HepG2 (cell line): ENCODE data around the gene THBD. TPM values are rescaled to one million over a fixed set of nuclear protein-coding genes. Genes with fewer than 3 reads are reported as not detected.

Source experiments
- ATAC-seq: fragments of 200-7000 bp; cut with Tn5 transposase; 3 replicates; pipeline ENCODE4 v1.9.1; 2020; ENCODE audit warnings: mild to moderate bottlenecking, moderate library complexity
- BruUV-seq: library from RNA; stranded (reverse); fragments of 400-500 nt; replicated peaks from 2 replicates; lab custom pipeline; 2021; lab: Mats Ljungman, UMichigan
- CTCF ChIA-PET: fragments of 300-600 bp; formaldehyde crosslinking; extraction: SDS; loops from one replicate; lab custom pipeline; 2021; ENCODE audit warnings: low total read pairs, inconsistent platforms, low intra/inter-chr PET ratio; lab: Yijun Ruan, JAX
- POLR2A ChIA-PET: fragments of 350-600 bp; sonication (Branson Sonifier 250); formaldehyde crosslinking; loops from one replicate; lab custom pipeline; 2020; ENCODE audit warnings: antibody characterized with exemption, inconsistent platforms; lab: Yijun Ruan, JAX
- DNase-seq: peaks from one replicate; pipeline ENCODE4 v3.0.0-alpha.2; 2015; ENCODE audit warnings: low spot score
- FAIRE-seq: peaks from 3 replicates; lab custom pipeline; 2011; peaks lifted over from hg19 to GRCh38; lab: Jason Lieb, UNC
- H2AFZ ChIP-seq: one replicate; pipeline ENCODE4 v1.6.1; 2011; ENCODE audit warnings: low read length, inconsistent platforms
- H3K27ac ChIP-seq: fragments of 300-600 bp; 3 replicates; pipeline ENCODE4 v1.8.0; 2011; ENCODE audit warnings: mixed run types, mild to moderate bottlenecking, mixed read lengths, low read length, inconsistent platforms; ENCODE audit not compliant: insufficient read depth; ENCODE audit errors: extremely low read length
- H3K27me3 ChIP-seq, 2 experiments: fragments of 200-600 bp in 1 of 2; 2 replicates in 1 of 2; 3 replicates in 1 of 2; pipeline versions ENCODE4 v1.6.0 to v1.8.0; 2011; ENCODE audit warnings: low read length in 2 of 2, mild to moderate bottlenecking in 2 of 2, moderate library complexity in 2 of 2, inconsistent platforms in 1 of 2; ENCODE audit not compliant: insufficient read depth in 2 of 2, control insufficient read depth in 1 of 2
- H3K36me3 ChIP-seq, 2 experiments: fragments of 200-600 bp in 1 of 2; replicated peaks in 1 of 2; 2 replicates in 1 of 2; 3 replicates in 1 of 2; pipeline versions ENCODE4 v1.5.1 to v1.8.0; 2011; ENCODE audit warnings: low read length in 2 of 2, inconsistent platforms in 1 of 2; ENCODE audit not compliant: insufficient read depth in 2 of 2, control insufficient read depth in 1 of 2
- H3K4me1 ChIP-seq: 2 replicates; pipeline ENCODE4 v1.5.1; 2012; ENCODE audit warnings: low read length, inconsistent platforms; ENCODE audit not compliant: insufficient read depth
- H3K4me2 ChIP-seq: 2 replicates; pipeline ENCODE4 v1.6.0; 2011; ENCODE audit warnings: low read depth, low read length, inconsistent platforms
- H3K4me3 ChIP-seq, 3 experiments: fragments of 200-600 bp in 1 of 3; sonication (generic), shearing (Covaris generic) in 1 of 3; replicated peaks in 1 of 3; 2 replicates each; pipeline ENCODE4 v1.5.1; 2011 to 2016; ENCODE audit warnings: low read length in 3 of 3, inconsistent platforms in 2 of 3, low read depth in 2 of 3, mild to moderate bottlenecking in 2 of 3, control low read depth in 1 of 3, mixed read lengths in 1 of 3; ENCODE audit not compliant: insufficient read depth in 1 of 3
- H3K79me2 ChIP-seq: one replicate; pipeline ENCODE4 v1.6.1; 2011; ENCODE audit warnings: low read length, inconsistent platforms; ENCODE audit not compliant: insufficient read depth
- H3K9ac ChIP-seq: 2 replicates; pipeline ENCODE4 v1.6.0; 2011; ENCODE audit warnings: mild to moderate bottlenecking, low read depth, low read length, inconsistent platforms; ENCODE audit not compliant: insufficient read depth
- H3K9me3 ChIP-seq: 2 replicates; pipeline ENCODE4 v1.5.1; 2012; ENCODE audit warnings: mild to moderate bottlenecking, low read length
- H4K20me1 ChIP-seq: 2 replicates; pipeline ENCODE4 v1.6.0; 2011; ENCODE audit warnings: inconsistent platforms, mild to moderate bottlenecking, low read length, moderate library complexity; ENCODE audit not compliant: insufficient read depth
- NR2F2 ChIP-seq: IDR thresholded peaks from 2 replicates; pipeline ENCODE4 v1.6.1; 2012; ENCODE audit warnings: low read depth, inconsistent platforms, borderline replicate concordance
- THAP8 ChIP-seq: sonication (generic); formaldehyde crosslinking; IDR thresholded peaks from 2 replicates; pipeline ENCODE4 v1.5.1; 2020; ENCODE audit warnings: missing genetic modification reagents, mild to moderate bottlenecking, borderline replicate concordance
- ZNF329 ChIP-seq: sonication (generic); formaldehyde crosslinking; IDR thresholded peaks from 2 replicates; pipeline ENCODE4 v1.9.0; 2021; ENCODE audit warnings: low read depth, mild to moderate bottlenecking, missing genetic modification reagents
- ZNF761 ChIP-seq: sonication (generic); formaldehyde crosslinking; conservative IDR thresholded peaks from 2 replicates; pipeline ENCODE4 v1.4.0; 2020; ENCODE audit warnings: mild to moderate bottlenecking, missing genetic modification reagents
- WGBS: methylation state at CpG from one replicate; pipeline ENCODE4 v1.1.6; 2017; ENCODE audit warnings: low lambda C conversion rate; 5-methylcytosine and 5-hydroxymethylcytosine counted together
- in situ Hi-C: cut with HindIII; loops from 2 replicates; pipeline ENCODE4 v1.10.0; 2017; ENCODE audit warnings: low pct_unique_long_range_greater_than_20kb; ENCODE audit not compliant: extremely low pct_ligation_motif_present
- intact Hi-C: fragments of 100-400 bp; cut with micrococcal nuclease; formaldehyde crosslinking; loops from one replicate; pipeline ENCODE4 v1.10.0; 2022; ENCODE audit not compliant: unreplicated experiment
- polyA plus RNA-seq, 8 experiments: library from polyadenylated mRNA; depleted of rRNA in 3 of 8; stranded (reverse) in 7 of 8; unstranded in 1 of 8; fragments of >200 nt; fragmentation: Illumina TruSeq in 4 of 8; extraction: Trizol in 4 of 8; gene quantifications; 2 replicates each; pipeline versions ENCODE4 v1.2.1 to v1.2.3, GENCODE V29; 2011 to 2016; ENCODE audit warnings: low read depth in 4 of 8, missing spikeins in 1 of 8, mixed read lengths in 1 of 8; ENCODE audit not compliant: insufficient read depth in 1 of 8
- total RNA-seq, 5 experiments: library from RNA; depleted of rRNA; stranded (reverse); fragments of >200 nt; fragmentation: Illumina TruSeq; extraction: Trizol; gene quantifications; 2 replicates each; pipeline ENCODE4 v1.2.3, GENCODE V29; 2016; ENCODE audit warnings: low read depth in 1 of 5
- TF ChIP-seq, protein P1 (sequence below): sonication (generic); formaldehyde crosslinking; IDR thresholded peaks from 2 replicates; pipeline ENCODE4 v1.5.0; 2020; ENCODE audit warnings: mild to moderate bottlenecking, missing genetic modification reagents
- TF ChIP-seq, protein P2 (sequence below): IDR thresholded peaks from 2 replicates; pipeline ENCODE4 v1.6.1; 2018; ENCODE audit warnings: missing genetic modification reagents

Gene THBD
- total and polyA plus RNA-seq, 2 of the 13 experiments (the other 11 are each of a cell fraction or from before 2014, with no cell fraction given) = 0.03 TPM; not detected in 1

- TF ChIP-seq, protein P1, sequence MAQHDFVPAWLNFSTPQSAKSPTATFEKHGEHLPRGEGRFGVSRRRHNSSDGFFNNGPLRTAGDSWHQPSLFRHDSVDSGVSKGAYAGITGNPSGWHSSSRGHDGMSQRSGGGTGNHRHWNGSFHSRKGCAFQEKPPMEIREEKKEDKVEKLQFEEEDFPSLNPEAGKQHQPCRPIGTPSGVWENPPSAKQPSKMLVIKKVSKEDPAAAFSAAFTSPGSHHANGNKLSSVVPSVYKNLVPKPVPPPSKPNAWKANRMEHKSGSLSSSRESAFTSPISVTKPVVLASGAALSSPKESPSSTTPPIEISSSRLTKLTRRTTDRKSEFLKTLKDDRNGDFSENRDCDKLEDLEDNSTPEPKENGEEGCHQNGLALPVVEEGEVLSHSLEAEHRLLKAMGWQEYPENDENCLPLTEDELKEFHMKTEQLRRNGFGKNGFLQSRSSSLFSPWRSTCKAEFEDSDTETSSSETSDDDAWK (CRISPR knock-in tag) = no peak
- TF ChIP-seq NR2F2 = no peak
These were observed 42.9 kb upstream of the THBD start (continued) for GRCh38 chr20:23092384-23092756.

GRCh38 chr20:23091721-23092383 is 42.4 kb upstream of the THBD start:
- Histone ChIP-seq H3K9me3 (no peaks in the 10 kb centered on the region), H3K27me3 (peaks cover 4 to 32% of the 10 kb centered on the region in 2 experiments; a peak in 4 of 5 replicates), H3K79me2 (no peaks in the 10 kb centered on the region), H3K9ac (no peak overlapping the region), H3K27ac (no peak overlapping the region), H3K4me1 (no peaks in the 10 kb centered on the region), H2AFZ (no peak overlapping the region), H4K20me1 (no peaks in the 10 kb centered on the region), H3K4me3 (no peak overlapping the region), H3K4me2 (no peak overlapping the region), H3K36me3 (no peaks in the 10 kb centered on the region)
- POLR2A ChIA-PET = interaction anchor here (0.7 kb wide), 1 partner anchor 1905 kb away, joined by 3 read pairs; no protein-coding TSS in a partner anchor
- intact Hi-C loops (no loop called here), in situ Hi-C loops (no loop called here)
- FAIRE-seq = no peak
- WGBS = 16% methylated on average over 8 of the region's 8 CpGs
- no TSS peak for BruUV-seq
- TF ChIP-seq, protein P2, sequence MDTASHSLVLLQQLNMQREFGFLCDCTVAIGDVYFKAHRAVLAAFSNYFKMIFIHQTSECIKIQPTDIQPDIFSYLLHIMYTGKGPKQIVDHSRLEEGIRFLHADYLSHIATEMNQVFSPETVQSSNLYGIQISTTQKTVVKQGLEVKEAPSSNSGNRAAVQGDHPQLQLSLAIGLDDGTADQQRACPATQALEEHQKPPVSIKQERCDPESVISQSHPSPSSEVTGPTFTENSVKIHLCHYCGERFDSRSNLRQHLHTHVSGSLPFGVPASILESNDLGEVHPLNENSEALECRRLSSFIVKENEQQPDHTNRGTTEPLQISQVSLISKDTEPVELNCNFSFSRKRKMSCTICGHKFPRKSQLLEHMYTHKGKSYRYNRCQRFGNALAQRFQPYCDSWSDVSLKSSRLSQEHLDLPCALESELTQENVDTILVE (CRISPR knock-in tag) = no peak
- TF ChIP-seq ZNF761 (CRISPR knock-in tag) = no peak
- TF ChIP-seq THAP8 (CRISPR knock-in tag) = no peak
- no peak for TF ChIP-seq ZNF329 (CRISPR knock-in tag)
- CTCF ChIA-PET = no interaction called here
- ATAC-seq = no peak; the same call in 2 of the 3 replicates
- no peak for DNase-seq
